ENCODE data around the gene SELL.
A peak's percentile ranks its signal among the peaks of the same experiment; 100 is the strongest.
"Not testable (repeated sequence)": the region's sequence is repeated elsewhere in the genome, so short reads cannot be mapped to it uniquely, and the experiment has no call there.

The SELL gene

GRCh38 chr1:169724168-169724567 is 12.7 kb upstream of the SELL start:
- no peaks in the 10 kb centered on the region for H3K9me3 Mint-ChIP-seq (ENCODE audit: low read depth)
- no peak overlapping the region for H3K4me3 Mint-ChIP-seq
- no peaks in the 10 kb centered on the region for H3K36me3 Mint-ChIP-seq

GRCh38 chr1:169723763-169724162 is 12.3 kb upstream of the SELL start:
- Mint-ChIP-seq H3K27me3 (peaks cover 3% of the 10 kb centered on the region), H3K36me3 (no peaks in the 10 kb centered on the region), H3K27ac (no peak overlapping the region), H3K4me3 (no peak overlapping the region), H3K9me3 (ENCODE audit: low read depth) (no peaks in the 10 kb centered on the region), H3K4me1 (ENCODE audit: low read depth) (no peaks in the 10 kb centered on the region)

More at GRCh38 chr1:169724168-169724567, 12.7 kb upstream of the SELL start:
- H3K27ac Mint-ChIP-seq = no peak overlapping the region
- H3K4me1 Mint-ChIP-seq (ENCODE audit: low read depth) = no peaks in the 10 kb centered on the region
- peaks cover 5% of the 10 kb centered on the region for H3K27me3 Mint-ChIP-seq

- H3K27ac Mint-ChIP-seq = no peak overlapping the region
- H3K9me3 Mint-ChIP-seq (ENCODE audit: low read depth) = no peaks in the 10 kb centered on the region
- H3K36me3 Mint-ChIP-seq = no peaks in the 10 kb centered on the region
- H3K4me1 Mint-ChIP-seq (ENCODE audit: low read depth) = no peaks in the 10 kb centered on the region
- H3K4me3 Mint-ChIP-seq = no peak overlapping the region
- peaks cover 3% of the 10 kb centered on the region for H3K27me3 Mint-ChIP-seq
Measured at GRCh38 chr1:169722779-169723178, 11.4 kb upstream of the SELL start.

- not testable (repeated sequence) for H3K27me3 Mint-ChIP-seq; H3K9me3 Mint-ChIP-seq (ENCODE audit: low read depth); H3K4me3 Mint-ChIP-seq; H3K27ac Mint-ChIP-seq; H3K36me3 Mint-ChIP-seq
- H3K4me1 Mint-ChIP-seq (ENCODE audit: low read depth) = peaks cover 12% of the 10 kb centered on the region
Measured at GRCh38 chr1:169715100-169715499, 3.7 kb upstream of the SELL start.

- H3K4me3 Mint-ChIP-seq; H3K9me3 Mint-ChIP-seq (ENCODE audit: low read depth); H3K27me3 Mint-ChIP-seq; H3K36me3 Mint-ChIP-seq; H3K27ac Mint-ChIP-seq: not testable (repeated sequence)
- peaks cover 26% of the 10 kb centered on the region for H3K4me1 Mint-ChIP-seq (ENCODE audit: low read depth)
Measured at GRCh38 chr1:169713090-169713489, 1.7 kb upstream of the SELL start.

GRCh38 chr1:169712309-169712631 is 850 bp upstream of the SELL start:
- Mint-ChIP-seq H3K27me3 (no peaks in the 10 kb centered on the region), H3K27ac (peak overlapping the region; percentile 82), H3K4me1 (ENCODE audit: low read depth) (peaks cover 29% of the 10 kb centered on the region), H3K36me3 (peaks cover 2% of the 10 kb centered on the region), H3K9me3 (ENCODE audit: low read depth) (peaks cover 3% of the 10 kb centered on the region), H3K4me3 (peak overlapping the region; percentile 88)

GRCh38 chr1:169708647-169709046 is 2.8 kb downstream of the SELL start:
- Mint-ChIP-seq H3K36me3 (peaks cover 30% of the 10 kb centered on the region), H3K4me3 (peak overlapping the region; percentile 88), H3K4me1 (ENCODE audit: low read depth) (peaks cover 65% of the 10 kb centered on the region), H3K27ac (peak overlapping the region; percentile 98), H3K9me3 (ENCODE audit: low read depth) (no peaks in the 10 kb centered on the region), H3K27me3 (no peaks in the 10 kb centered on the region)

- H3K4me3 Mint-ChIP-seq = peak overlapping the region; percentile 88
- peaks cover 71% of the 10 kb centered on the region for H3K4me1 Mint-ChIP-seq (ENCODE audit: low read depth)
- H3K27ac Mint-ChIP-seq = peak overlapping the region; percentile 98
- H3K27me3 Mint-ChIP-seq = no peaks in the 10 kb centered on the region
- H3K36me3 Mint-ChIP-seq = peaks cover 34% of the 10 kb centered on the region
- H3K9me3 Mint-ChIP-seq (ENCODE audit: low read depth) = no peaks in the 10 kb centered on the region
Measured at GRCh38 chr1:169707912-169708604, 3.4 kb downstream of the SELL start.

GRCh38 chr1:169704797-169705196 is 6.6 kb downstream of the SELL start:
- Mint-ChIP-seq H3K4me3 (peak overlapping the region; percentile 88), H3K9me3 (ENCODE audit: low read depth) (peaks cover 5% of the 10 kb centered on the region), H3K4me1 (ENCODE audit: low read depth) (peaks cover 89% of the 10 kb centered on the region), H3K27ac (peak overlapping the region; percentile 98), H3K36me3 (peaks cover 56% of the 10 kb centered on the region), H3K27me3 (no peaks in the 10 kb centered on the region)

- Mint-ChIP-seq H3K9me3 (ENCODE audit: low read depth) (peaks cover 5% of the 10 kb centered on the region), H3K4me1 (ENCODE audit: low read depth) (peaks cover 98% of the 10 kb centered on the region), H3K36me3 (peaks cover 60% of the 10 kb centered on the region), H3K27me3 (no peaks in the 10 kb centered on the region), H3K27ac (peak overlapping the region; percentile 98), H3K4me3 (peak overlapping the region; percentile 73)
Measured at GRCh38 chr1:169701261-169702005, 10.0 kb downstream of the SELL start.

- Mint-ChIP-seq H3K4me1 (ENCODE audit: low read depth) (peaks cover 98% of the 10 kb centered on the region), H3K9me3 (ENCODE audit: low read depth) (peaks cover 5% of the 10 kb centered on the region), H3K27ac (peak overlapping the region; percentile 98), H3K27me3 (no peaks in the 10 kb centered on the region), H3K36me3 (peaks cover 55% of the 10 kb centered on the region), H3K4me3 (peak overlapping the region; percentile 50)
Measured at GRCh38 chr1:169699707-169700106, 11.7 kb downstream of the SELL start.

GRCh38 chr1:169698976-169699375 is 12.4 kb downstream of the SELL start:
- H3K9me3 Mint-ChIP-seq (ENCODE audit: low read depth) = peaks cover 5% of the 10 kb centered on the region
- peak overlapping the region; percentile 50 for H3K4me3 Mint-ChIP-seq
- H3K36me3 Mint-ChIP-seq = peaks cover 55% of the 10 kb centered on the region
- H3K4me1 Mint-ChIP-seq (ENCODE audit: low read depth) = peaks cover 98% of the 10 kb centered on the region
- H3K27me3 Mint-ChIP-seq = no peaks in the 10 kb centered on the region
- H3K27ac Mint-ChIP-seq = peak overlapping the region; percentile 98

GRCh38 chr1:169697755-169698154 is 13.7 kb downstream of the SELL start:
- Mint-ChIP-seq H3K27ac (peak overlapping the region; percentile 98), H3K36me3 (peaks cover 49% of the 10 kb centered on the region), H3K9me3 (ENCODE audit: low read depth) (peaks cover 5% of the 10 kb centered on the region), H3K4me3 (peak overlapping the region; percentile 21), H3K27me3 (no peaks in the 10 kb centered on the region), H3K4me1 (ENCODE audit: low read depth) (peaks cover 98% of the 10 kb centered on the region)

GRCh38 chr1:169696273-169697100 is 14.9 kb downstream of the SELL start:
- peak overlapping the region; percentile 72 for H3K4me3 Mint-ChIP-seq

More at GRCh38 chr1:169696273-169697100, 14.9 kb downstream of the SELL start:
- H3K27me3 Mint-ChIP-seq = no peaks in the 10 kb centered on the region
- peaks cover 91% of the 10 kb centered on the region for H3K4me1 Mint-ChIP-seq (ENCODE audit: low read depth)
- peak overlapping the region; percentile 98 for H3K27ac Mint-ChIP-seq
- H3K36me3 Mint-ChIP-seq = peaks cover 42% of the 10 kb centered on the region
- H3K9me3 Mint-ChIP-seq (ENCODE audit: low read depth) = peaks cover 3% of the 10 kb centered on the region

All from activated naive CD8-positive, alpha-beta T cell (primary cell).